Body of pancreas (tissue), 4 donors: ENCODE data around the gene TBX10.

ENCODE experiments used
- POLR2A ChIP-seq, 3 donors: fragments of 450-650 bp; IDR thresholded peaks; one replicate each; pipeline ENCODE4 v1.6.1; 2016; ENCODE audit warnings: antibody characterized with exemption in 3 of 3, mild to moderate bottlenecking in 2 of 3
- TF ChIP-seq, protein P1 (sequence below), 7 experiments: fragments of 450-650 bp in 4 of 7; fragments of 200-600 bp in 3 of 7; sonication (generic) in 3 of 7; IDR thresholded peaks; one replicate each; pipeline ENCODE4 v1.5.1; 2016 to 2019; ENCODE audit warnings: antibody characterized with exemption in 7 of 7

DNA sequence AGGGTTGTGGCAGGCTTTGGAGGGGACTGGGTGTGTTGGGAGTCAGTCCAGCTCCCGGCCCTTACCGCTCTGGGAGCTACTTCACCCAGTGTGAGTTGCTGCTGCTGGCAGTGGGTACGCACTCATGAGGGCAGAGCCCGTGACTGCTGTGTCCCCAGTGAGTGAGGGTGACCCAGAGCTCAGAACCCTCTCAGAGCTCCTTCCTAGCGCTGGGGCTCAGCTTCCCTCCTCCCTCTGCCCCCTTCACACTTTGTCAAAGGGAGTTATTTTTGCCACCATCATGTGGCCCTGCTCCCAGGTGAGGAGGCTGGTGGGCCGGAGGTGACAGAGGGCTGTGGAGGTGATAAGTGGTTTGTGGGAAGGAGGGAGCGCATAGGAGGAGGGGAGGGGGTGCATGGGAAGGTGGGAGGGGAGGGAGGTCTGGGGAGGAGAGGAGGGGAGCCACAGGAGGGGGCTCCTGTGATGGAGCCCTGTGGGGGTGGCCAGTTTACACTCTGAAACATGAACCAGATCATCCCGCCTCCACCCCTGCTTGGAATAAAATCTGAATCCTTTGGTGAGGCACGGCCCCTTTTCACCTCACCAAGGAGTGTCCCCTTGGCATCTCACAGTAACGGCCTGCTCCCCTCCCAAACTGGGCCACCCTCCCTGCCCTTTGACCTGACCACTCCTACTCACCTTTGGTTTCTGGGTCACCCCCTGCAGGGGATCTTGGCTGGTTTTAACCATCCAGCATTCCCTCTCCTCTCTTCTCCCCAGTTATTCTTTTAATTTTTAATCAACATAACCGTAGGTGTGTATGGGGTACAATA is 22.9 kb downstream of the TBX10 start:
- TF ChIP-seq, protein P1, sequence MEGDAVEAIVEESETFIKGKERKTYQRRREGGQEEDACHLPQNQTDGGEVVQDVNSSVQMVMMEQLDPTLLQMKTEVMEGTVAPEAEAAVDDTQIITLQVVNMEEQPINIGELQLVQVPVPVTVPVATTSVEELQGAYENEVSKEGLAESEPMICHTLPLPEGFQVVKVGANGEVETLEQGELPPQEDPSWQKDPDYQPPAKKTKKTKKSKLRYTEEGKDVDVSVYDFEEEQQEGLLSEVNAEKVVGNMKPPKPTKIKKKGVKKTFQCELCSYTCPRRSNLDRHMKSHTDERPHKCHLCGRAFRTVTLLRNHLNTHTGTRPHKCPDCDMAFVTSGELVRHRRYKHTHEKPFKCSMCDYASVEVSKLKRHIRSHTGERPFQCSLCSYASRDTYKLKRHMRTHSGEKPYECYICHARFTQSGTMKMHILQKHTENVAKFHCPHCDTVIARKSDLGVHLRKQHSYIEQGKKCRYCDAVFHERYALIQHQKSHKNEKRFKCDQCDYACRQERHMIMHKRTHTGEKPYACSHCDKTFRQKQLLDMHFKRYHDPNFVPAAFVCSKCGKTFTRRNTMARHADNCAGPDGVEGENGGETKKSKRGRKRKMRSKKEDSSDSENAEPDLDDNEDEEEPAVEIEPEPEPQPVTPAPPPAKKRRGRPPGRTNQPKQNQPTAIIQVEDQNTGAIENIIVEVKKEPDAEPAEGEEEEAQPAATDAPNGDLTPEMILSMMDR (IDR thresholded peaks at IDR 0.05), result no peak
- no peak for TF ChIP-seq POLR2A (IDR thresholded peaks at IDR 0.05)
